Measurements from ENCODE around the gene C5orf58. TPM values are rescaled to one million over a fixed set of nuclear protein-coding genes. Genes with fewer than 3 reads are reported as not detected.

The C5orf58 gene
- total RNA-seq, 1 donor from 2014 or later = not detected

GRCh38 chr5:170206958-170207357 is 25.8 kb upstream of the C5orf58 start:
- Histone ChIP-seq H4K20me1 (ENCODE audit: insufficient read depth, low read length) (no peaks in the 10 kb centered on the region), H3K27me3 (ENCODE audit: insufficient read depth, low read length) (peaks cover 2% of the 10 kb centered on the region), H3K4me1 (ENCODE audit: insufficient read depth, low read length) (no peaks in the 10 kb centered on the region), H3K27ac (ENCODE audit: low read depth, low read length) (no peak overlapping the region), H3K9ac (ENCODE audit: low read length) (no peak overlapping the region), H3K79me2 (ENCODE audit: insufficient read depth, low read length) (no peaks in the 10 kb centered on the region), H3K36me3 (ENCODE audit: insufficient read depth, low read length) (no peaks in the 10 kb centered on the region), H3K4me3 (ENCODE audit: insufficient read depth, low read depth, low read length) (no peak overlapping the region), H3K4me2 (ENCODE audit: low read length) (no peak overlapping the region), H2AFZ (ENCODE audit: low read depth, low read length) (no peak overlapping the region), H3K9me3 (ENCODE audit: insufficient read depth, low read depth, low read length) (no peaks in the 10 kb centered on the region)
- FAIRE-seq = no peak
- no peak for DNase-seq (ENCODE audit: low read depth)
- no peak for TF ChIP-seq EZH2 (IDR thresholded peaks at IDR 0.05; ENCODE audit: insufficient read depth, low read length)
- no peak for TF ChIP-seq CTCF (IDR thresholded peaks at IDR 0.05; ENCODE audit: insufficient read depth, low read depth, low read length)
- Mint-ChIP-seq H3K36me3 (ENCODE audit: low read depth, unreplicated experiment) (no peaks in the 10 kb centered on the region), H3K9me3 (ENCODE audit: unreplicated experiment) (no peaks in the 10 kb centered on the region), H3K4me3 (ENCODE audit: unreplicated experiment) (no peak overlapping the region), H3K27me3 (ENCODE audit: low read depth, unreplicated experiment) (peaks cover 6% of the 10 kb centered on the region), H3K4me1 (ENCODE audit: low read depth, unreplicated experiment) (no peaks in the 10 kb centered on the region), H3K27ac (ENCODE audit: unreplicated experiment) (no peak overlapping the region)

- FAIRE-seq = no peak
- TF ChIP-seq CTCF (IDR thresholded peaks at IDR 0.05; ENCODE audit: insufficient read depth, low read depth, low read length) (no peak), EZH2 (IDR thresholded peaks at IDR 0.05; ENCODE audit: insufficient read depth, low read length) (no peak)
- H3K27me3 ChIP-seq (ENCODE audit: insufficient read depth, low read length) = no peaks in the 10 kb centered on the region
- Mint-ChIP-seq H3K9me3 (ENCODE audit: unreplicated experiment) (peaks cover 4% of the 10 kb centered on the region), H3K36me3 (ENCODE audit: low read depth, unreplicated experiment) (no peaks in the 10 kb centered on the region), H3K27me3 (ENCODE audit: low read depth, unreplicated experiment) (peaks cover 4% of the 10 kb centered on the region), H3K27ac (ENCODE audit: unreplicated experiment) (no peak overlapping the region), H3K4me1 (ENCODE audit: low read depth, unreplicated experiment) (no peaks in the 10 kb centered on the region), H3K4me3 (ENCODE audit: unreplicated experiment) (no peak overlapping the region)
- no peak for DNase-seq (ENCODE audit: low read depth)
- no peaks in the 10 kb centered on the region for H3K36me3 ChIP-seq (ENCODE audit: insufficient read depth, low read length)
- H3K79me2 ChIP-seq (ENCODE audit: insufficient read depth, low read length) = no peaks in the 10 kb centered on the region
- no peak overlapping the region for H3K27ac ChIP-seq (ENCODE audit: low read depth, low read length)
- no peak overlapping the region for H3K9ac ChIP-seq (ENCODE audit: low read length)
- H3K4me3 ChIP-seq (ENCODE audit: insufficient read depth, low read depth, low read length) = no peak overlapping the region
- no peaks in the 10 kb centered on the region for H3K9me3 ChIP-seq (ENCODE audit: insufficient read depth, low read depth, low read length)
- no peak overlapping the region for H2AFZ ChIP-seq (ENCODE audit: low read depth, low read length)
- no peak overlapping the region for H3K4me2 ChIP-seq (ENCODE audit: low read length)
- no peaks in the 10 kb centered on the region for H3K4me1 ChIP-seq (ENCODE audit: insufficient read depth, low read length)
- H4K20me1 ChIP-seq (ENCODE audit: insufficient read depth, low read length) = no peaks in the 10 kb centered on the region
These were observed 21.0 kb upstream of the C5orf58 start for GRCh38 chr5:170211575-170212334.

- H3K4me2 ChIP-seq (ENCODE audit: low read length) = no peak overlapping the region
- no peak overlapping the region for H3K9ac ChIP-seq (ENCODE audit: low read length)
- TF ChIP-seq EZH2 (IDR thresholded peaks at IDR 0.05; ENCODE audit: insufficient read depth, low read length) (no peak), CTCF (IDR thresholded peaks at IDR 0.05; ENCODE audit: insufficient read depth, low read depth, low read length) (peak; percentile 75)
- no peak overlapping the region for H3K27ac ChIP-seq (ENCODE audit: low read depth, low read length)
- DNase-seq (ENCODE audit: low read depth) = peak; percentile 35
- H2AFZ ChIP-seq (ENCODE audit: low read depth, low read length) = no peak overlapping the region
- no peak overlapping the region for H3K4me3 ChIP-seq (ENCODE audit: insufficient read depth, low read depth, low read length)
- Mint-ChIP-seq H3K4me3 (ENCODE audit: unreplicated experiment) (no peak overlapping the region), H3K4me1 (ENCODE audit: low read depth, unreplicated experiment) (peaks cover 7% of the 10 kb centered on the region), H3K36me3 (ENCODE audit: low read depth, unreplicated experiment) (no peaks in the 10 kb centered on the region), H3K27ac (ENCODE audit: unreplicated experiment) (no peak overlapping the region), H3K27me3 (ENCODE audit: low read depth, unreplicated experiment) (peaks cover 4% of the 10 kb centered on the region), H3K9me3 (ENCODE audit: unreplicated experiment) (peaks cover 4% of the 10 kb centered on the region)
- no peak for FAIRE-seq
- H3K27me3 ChIP-seq (ENCODE audit: insufficient read depth, low read length) = no peaks in the 10 kb centered on the region
- H3K36me3 ChIP-seq (ENCODE audit: insufficient read depth, low read length) = no peaks in the 10 kb centered on the region
- H3K4me1 ChIP-seq (ENCODE audit: insufficient read depth, low read length) = peaks cover 14% of the 10 kb centered on the region
- H3K79me2 ChIP-seq (ENCODE audit: insufficient read depth, low read length) = no peaks in the 10 kb centered on the region
- H4K20me1 ChIP-seq (ENCODE audit: insufficient read depth, low read length) = no peaks in the 10 kb centered on the region
- no peaks in the 10 kb centered on the region for H3K9me3 ChIP-seq (ENCODE audit: insufficient read depth, low read depth, low read length)
These were observed 16.4 kb upstream of the C5orf58 start for GRCh38 chr5:170216257-170216864.
